Cerebellar nuclear complex (tissue), 1 donor: ENCODE results near the gene GALNT5.
"Not testable (repeated sequence)": the region's sequence is repeated elsewhere in the genome, so short reads cannot be mapped to it uniquely, and the experiment has no call there.

Experiments
- DNase-seq, 2 experiments: peaks; one replicate each; lab custom pipeline; 2025; lab: John Stamatoyannopoulos, UW

The GALNT5 gene

DNA sequence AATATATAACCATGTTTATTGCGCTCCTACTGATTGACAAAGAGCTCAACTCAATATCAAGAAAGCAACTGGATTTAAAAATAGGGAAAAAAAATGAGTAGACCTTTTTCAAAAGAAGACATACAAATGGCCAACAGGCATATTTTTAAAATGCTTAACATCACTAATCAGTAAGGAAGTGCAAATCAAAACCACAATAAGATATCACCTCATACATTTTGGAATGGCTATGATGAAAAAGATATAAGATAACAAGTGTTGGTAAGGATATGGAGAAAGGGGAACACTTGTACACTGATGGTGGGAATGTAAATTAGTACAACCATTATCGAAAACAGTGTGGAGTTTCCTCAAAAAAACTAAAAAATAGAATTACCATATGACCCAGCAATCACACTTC, 5.6 kb upstream of the GALNT5 start:
- DNase-seq: no peak

DNA sequence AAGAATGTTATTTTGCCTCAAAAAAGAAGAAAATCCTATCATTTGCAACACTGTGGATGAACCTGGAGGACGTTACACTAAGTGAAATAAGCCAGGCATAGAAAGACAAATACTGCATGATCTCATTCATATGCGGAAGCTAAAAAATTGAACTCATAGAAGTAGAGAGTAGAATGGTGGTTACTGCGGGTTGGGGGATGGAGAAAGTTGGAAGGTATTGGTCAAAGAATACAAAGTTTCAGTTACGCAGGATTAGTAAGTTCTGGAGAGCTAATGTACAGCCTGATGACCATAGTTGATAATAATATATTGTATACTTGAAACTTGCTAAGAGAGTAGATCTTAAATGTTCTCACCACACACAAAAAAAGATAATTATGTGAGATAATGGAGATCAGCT, 5.0 kb upstream of the GALNT5 start:
- no peak for DNase-seq

DNA sequence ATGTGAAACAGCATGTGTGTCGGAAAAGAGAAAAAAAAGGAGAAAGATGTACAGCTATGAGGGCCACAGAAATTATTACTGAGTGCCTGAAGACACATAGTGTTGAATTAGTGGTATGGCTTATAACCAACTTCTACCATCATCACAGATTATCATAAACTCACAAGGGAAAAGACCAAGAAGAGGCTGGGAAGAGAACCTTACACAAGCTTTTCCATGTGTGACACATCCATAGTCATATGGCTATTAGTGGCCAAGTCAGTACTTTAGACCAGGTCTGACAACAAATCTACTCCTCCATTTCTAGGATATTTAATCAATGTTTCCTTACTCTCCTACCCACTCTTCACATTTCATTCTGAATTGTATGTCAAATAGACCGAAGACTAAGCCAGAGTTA, 3.5 kb upstream of the GALNT5 start:
- DNase-seq: no peak

DNA sequence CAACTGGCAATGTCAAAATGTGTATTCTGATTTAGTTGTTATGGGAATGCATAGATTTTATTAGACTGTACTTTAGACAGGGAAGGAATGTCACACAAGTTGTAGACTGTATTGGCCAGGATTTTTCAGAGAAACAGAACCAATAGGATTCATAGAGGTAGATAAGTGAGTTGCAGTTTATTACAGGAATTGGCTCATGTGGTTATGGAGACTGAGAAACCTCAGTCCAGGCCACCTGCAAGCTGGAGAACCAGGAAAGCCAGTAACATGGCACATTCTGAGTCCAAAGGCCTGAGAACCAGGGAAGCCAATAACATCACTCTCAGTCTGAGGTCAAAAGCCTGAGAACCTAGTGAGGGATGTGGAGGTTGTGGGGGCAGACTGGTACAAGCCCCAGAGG, 1.8 kb upstream of the GALNT5 start:
- DNase-seq: no peak

DNA sequence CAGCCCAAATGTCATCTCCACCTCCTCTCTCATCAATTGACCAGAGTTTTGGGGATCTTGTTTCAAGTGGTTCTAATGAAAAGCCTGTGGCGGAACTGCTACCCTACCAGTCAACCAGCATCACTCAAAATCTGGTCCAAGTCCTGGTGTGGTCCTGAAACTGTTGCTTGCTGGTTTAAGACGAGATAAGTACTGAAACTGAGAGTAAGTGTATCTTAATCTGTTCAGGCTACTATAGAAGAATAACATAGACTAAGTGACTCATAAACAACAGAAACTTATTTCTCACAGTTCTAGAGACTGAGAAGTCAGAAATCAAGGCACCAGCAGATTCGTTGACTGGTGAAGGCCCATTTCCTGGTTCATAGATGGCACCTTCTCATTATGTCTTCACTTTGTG, 879 bp upstream of the GALNT5 start:
- no peak for DNase-seq

DNA sequence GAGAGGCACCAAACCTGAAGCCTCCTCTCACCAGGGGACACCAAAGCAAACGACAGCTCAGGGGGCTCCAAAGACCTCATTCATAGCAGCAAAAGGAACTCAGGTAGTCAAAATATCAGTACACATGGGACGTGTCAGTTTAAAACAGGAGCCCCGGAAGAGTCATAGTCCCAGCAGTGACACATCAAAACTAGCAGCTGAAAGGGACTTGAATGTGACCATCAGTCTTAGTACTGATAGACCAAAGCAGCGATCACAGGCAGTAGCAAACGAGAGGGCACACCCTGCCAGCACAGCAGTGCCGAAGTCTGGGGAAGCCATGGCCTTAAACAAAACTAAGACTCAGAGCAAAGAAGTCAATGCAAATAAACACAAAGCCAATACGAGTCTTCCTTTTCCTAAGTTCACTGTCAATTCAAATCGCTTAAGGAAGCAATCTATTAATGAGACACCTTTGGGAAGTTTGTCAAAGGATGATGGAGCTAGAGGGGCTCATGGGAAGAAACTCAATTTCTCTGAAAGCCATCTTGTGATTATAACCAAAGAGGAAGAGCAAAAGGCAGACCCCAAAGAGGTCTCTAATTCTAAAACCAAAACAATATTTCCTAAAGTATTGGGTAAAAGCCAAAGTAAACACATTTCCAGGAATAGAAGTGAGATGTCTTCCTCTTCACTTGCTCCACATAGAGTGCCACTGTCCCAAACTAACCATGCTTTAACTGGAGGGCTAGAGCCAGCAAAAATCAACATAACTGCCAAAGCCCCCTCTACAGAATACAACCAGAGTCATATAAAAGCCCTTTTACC, 1.2 kb downstream of the GALNT5 start:
- peak in 1 of 2 experiments; percentile 50 for DNase-seq

DNA sequence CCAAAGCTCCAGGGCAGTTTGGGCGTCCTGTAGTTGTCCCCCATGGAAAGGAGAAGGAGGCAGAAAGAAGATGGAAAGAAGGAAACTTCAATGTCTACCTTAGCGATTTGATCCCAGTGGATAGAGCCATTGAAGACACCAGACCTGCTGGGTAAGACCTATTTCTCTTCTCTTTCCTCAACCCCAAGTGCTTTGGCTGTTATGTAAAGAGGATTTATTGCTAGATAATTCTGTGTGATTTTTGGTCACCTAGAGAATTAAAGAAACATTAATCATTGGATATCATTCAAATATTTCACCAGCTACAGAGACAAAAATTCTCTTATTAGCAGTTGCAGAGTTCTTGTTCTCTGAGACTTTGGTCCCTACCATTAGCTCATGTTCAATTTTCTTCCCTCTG, 1.9 kb downstream of the GALNT5 start:
- DNase-seq: no peak

DNA sequence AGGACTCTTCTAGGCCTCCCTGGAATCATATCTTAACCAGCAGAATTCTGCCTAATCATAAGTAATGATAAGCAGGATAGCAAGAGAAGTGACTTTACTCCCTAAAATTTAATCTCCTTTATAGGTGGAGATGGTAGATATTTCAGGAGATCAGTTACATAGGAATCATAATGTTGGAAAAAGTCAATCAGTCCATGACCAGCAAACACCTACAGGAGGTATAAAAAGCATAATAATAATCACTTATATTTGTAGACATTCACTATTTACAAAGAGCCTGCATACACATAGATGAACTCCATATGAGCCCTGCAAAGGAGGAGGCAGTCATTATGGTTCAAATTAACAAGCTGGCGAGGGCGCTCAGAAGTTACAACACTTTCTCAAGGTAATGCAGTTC, 2.5 kb downstream of the GALNT5 start:
- DNase-seq: no peak

DNA sequence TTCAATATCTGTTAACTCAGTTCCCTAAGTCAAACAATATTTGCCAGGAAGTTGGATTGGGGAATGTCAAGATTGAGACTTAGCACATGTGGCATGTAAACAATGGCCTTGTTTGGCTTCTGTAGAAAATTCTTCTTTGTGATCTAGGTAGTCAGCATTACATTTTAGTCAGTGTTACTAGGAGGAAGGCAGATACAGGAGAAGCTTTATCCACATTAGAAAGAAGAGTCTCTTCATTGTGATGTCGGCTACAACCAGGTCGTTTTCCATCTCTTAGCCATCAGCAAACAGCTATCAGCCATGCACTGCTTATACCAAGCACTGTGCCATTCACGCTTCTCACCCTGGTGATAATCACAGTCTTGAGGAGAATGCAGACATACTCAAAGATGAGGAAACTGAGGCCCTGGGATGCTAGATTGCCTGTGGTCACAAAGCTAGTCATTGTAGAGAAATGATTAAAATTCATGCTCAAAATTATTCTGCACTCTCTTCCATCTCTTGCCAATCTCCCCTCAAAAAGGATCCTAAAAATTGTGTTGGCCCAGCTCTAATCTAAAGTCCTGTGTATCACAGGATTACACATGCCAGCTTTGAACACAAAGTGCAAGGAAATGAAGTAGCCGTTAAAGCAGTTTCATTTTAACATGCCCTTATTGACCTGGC, 3.2 kb downstream of the GALNT5 start:
- DNase-seq: no peak

DNA sequence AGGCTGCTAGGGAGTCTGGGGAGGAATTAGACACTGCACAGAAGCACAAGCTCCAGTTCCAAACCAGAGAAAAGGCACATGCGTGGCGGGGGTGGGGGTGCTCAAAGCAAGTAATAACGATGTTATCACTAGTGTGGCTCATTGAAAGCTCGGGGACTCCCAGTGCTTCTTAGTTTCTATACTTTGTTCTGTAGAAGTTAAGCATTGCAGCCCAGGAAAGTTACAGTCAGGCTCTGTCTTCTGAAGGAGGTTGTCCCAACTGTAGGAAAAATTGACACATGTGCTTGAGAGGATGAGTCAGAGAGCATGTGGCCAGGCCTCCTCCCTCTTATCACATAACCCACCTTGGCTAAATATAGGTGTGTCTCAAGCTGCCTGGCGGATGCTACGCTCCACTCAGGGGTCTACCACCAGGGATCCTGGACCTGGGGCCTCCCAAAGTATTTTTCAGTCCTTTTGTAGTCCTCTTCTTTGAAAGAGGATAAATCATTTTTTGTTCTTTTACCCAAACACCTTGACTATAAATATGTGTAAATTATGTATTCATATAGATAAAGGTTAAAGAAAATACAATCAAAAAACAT, 3.8 kb downstream of the GALNT5 start:
- no peak for DNase-seq

DNA sequence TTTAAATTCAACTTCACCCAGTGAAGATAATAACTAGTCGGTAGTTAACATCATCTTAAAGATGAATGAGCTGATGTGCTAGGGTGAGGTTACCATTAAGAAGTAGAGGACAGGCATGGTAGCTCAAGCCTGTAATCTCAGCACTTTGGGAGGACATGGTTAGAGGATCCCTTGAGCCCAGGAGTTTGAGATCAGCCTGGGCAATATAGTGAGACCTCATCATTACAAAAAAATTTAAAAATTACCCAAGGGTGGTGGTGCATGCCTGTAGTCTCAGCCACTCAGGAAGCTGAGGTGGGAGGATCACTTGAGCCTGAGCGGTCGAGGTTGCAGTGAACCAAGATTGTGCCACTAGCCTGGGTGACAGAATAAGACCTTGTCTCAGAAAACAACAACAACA, 4.7 kb downstream of the GALNT5 start:
- no peak for DNase-seq

DNA sequence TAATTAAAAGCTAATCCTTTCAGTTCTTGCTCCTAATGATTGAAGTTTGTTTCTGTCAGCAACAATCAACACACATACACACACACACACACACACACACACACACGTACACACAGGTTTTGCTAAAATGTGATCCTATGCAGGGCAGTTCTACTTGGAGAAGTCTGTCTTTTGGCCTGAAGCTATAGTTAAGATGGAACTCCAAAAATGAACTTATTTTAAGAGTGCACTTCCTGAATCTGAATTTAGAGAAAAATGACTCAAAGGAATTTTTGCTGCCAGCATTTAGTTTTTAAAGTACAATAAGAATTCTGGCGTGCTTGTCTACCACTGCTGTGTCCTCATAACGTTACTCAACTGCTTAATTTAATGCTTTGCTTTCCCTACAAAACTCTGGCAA, 6.6 kb downstream of the GALNT5 start:
- no peak for DNase-seq

DNA sequence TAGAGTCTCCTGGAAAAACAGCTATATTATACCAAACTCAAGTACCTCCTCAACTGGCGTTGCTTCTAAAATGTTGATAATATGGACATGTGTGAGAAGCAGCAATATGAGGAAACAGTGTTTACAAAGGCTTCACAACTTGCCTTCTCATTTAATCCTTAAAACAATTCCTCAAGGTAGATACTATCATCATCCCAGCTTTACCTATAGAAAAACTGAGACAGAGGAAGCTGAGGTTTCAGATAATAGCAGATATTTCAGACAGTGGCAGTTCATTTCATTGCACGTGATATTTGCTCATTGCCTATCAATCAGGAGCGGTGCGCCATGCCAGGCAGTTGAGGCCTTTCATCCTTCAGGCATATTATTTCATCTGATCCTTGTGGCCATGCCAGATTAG, 8.3 kb downstream of the GALNT5 start:
- no peak for DNase-seq

DNA sequence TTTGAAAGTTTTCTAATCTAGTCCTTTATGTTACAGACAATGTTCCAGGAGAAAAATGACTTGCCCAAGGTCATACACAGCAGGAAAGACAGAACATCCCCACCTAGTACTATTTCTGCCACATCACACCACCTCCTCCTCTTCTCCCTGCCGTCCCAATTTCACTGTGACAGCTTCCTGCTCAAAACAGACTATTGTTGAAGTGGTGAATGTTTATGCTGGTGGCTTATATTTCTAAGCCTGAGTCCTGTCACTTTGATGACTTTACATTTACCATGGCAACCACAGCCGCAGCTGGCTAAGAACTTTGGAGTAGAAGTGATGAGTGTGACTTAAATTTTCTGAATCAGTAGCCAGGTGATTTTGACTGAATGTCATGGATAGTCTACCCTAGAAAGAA, 10.0 kb downstream of the GALNT5 start:
- no peak for DNase-seq

DNA sequence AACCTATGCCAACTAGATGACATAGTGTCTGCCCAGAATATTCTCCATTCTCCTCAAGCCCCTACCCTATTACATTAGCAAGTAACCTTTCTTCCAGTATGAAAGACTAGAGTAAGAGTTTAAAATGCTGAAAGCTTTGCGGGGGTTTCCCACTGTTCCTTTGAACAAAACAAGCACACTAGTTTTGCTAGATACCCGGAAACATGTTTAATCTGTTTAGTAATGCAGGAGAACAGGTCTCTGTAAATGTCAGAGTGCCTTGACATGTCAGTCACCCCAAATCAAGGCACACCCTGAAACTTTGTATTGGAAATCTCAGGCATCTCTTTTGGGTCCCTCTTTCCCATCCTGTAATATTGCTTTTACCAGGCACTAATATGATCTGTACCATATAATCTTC, 11.6 kb downstream of the GALNT5 start:
- DNase-seq: no peak

DNA sequence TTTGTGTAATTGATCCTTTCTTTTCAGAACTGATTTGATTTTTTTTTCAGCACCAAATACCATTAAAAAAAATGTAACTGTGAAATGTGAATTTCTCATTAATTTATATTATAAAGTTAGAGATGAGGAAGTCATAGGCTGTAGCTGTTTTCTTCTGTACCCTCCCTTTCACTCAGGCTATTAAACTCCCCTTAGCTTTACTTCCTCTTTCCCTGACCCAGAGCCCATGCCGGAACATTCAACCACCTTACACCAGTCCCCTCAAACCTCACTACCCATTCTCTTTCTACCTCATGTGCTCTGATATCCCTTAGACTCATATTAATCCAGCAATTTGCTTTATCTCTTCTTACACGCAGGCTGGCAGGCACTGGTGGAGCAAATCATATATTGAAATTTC, 12.4 kb downstream of the GALNT5 start:
- no peak for DNase-seq

DNA sequence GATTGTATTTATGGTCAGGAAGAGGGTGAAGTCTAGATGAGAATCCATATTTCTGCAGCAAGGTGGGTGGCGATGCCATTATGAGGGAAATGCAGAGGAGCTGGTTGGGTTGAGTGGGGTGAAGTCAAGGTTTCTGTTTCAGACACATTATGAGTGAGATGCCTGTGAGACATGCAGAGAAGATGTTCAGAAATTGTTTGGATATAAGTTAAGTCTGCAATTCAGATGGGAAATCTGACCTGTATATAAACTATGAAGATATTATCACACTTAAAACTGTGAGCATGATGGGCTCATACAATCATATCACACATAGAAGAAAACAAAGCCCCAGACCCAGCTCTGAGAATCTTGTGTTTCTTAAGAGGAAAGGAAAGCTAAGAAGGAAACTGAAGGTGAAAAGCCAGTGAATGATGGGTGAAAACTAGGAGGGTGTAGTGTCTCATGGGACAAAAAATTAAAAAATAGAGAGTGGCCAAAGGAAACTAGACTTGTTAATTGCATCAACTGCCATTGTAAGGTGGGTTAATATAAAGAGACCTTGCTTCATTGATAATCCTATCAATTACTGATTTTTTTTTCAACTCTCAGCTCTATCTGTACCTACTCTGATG, 14.2 kb downstream of the GALNT5 start:
- no peak for DNase-seq

DNA sequence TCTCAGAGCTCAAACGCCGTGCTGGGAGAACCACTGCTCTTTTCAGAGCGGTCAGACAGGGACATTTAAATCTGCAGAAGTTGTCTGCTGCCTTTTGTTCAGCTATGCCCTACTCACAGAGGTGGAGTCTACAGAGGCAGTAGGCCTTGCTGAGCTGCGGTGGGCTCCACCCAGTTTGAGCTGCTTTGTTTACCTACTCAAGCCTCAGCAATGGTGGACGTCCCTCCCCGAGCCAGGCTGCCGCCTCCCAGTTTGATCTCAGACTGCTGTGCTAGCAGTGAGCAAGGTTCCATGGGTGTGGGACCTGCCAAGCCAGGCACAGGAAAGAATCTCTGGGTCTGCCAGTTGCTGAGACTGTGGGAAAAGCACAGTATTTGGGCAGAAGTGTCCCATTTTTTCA, 21.8 kb downstream of the GALNT5 start:
- not testable (repeated sequence) for DNase-seq

DNA sequence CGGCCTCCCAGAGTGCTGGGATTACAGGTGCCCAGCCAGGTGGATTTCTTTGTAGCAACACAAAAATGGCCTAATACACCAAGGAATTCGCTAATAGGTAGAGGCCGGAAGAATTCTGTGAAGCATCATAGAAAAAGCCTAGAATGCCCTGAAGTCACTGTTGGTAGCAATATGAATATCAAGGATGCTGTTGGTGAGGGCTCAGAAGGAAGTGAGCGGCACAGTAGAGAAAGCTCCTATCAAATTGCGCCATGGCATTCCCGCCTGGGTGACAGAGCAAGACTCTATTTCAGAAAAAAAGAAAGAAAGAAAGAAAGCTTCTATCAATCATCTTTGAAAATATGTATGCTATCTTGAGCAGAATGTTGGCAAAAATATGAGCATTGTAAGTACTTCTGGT, 23.8 kb downstream of the GALNT5 start:
- DNase-seq: no peak

DNA sequence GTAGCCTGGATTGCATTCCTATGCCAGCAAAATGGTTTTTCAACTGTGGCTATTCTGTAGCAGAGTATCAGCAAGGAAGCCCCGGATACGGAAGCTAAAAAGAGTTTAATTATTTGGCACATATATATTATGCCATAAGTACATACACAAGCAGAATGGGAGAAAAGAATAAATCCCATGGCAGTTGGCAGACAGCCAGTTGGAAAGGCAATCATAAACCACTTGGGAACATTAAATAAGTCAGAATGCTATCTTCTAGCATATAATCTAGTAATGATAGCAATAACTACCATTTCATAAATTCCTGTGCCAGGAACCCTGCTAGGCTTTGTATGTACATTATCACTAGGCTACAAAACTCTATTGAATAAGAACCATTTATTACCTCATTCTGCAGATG, 26.0 kb downstream of the GALNT5 start:
- DNase-seq: no peak

DNA sequence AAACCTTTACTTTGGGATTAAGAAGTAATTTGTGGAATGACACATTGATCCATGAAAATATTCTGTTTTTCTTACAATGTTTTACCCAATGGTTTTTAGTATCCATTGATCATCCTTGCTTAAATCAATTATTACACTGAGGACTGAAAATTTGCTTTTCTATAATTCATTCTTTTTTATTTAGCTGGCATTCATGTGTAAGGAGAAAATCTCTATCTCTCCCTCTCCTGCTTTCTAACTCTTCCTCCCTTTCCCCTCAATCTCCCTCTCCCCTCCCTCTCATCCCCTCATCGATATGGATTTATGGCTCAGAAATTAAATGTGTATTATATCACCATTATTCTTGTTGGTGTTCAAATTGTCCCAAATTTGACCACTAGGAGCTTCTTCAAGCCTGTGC, 29.7 kb downstream of the GALNT5 start:
- DNase-seq: no peak

DNA sequence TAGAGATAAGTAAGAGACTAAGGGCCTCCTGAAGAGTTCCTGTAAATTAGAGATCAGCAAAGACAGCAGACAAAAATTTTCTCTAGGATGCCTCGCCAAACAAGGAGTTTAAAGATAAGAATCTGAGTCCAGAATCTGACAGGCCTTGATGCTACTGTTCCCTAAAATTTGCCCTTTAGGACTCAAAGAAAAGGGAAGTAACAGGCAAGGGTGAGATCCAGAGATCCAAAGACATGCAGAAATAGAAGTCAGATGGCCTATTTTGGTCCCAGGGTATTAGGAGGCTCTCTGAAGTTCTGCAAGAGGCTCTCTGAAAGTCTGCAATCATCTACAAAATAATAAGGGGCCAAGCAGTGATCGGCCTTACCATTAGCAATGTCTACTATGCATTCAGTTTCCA, 33.0 kb downstream of the GALNT5 start:
- no peak for DNase-seq

DNA sequence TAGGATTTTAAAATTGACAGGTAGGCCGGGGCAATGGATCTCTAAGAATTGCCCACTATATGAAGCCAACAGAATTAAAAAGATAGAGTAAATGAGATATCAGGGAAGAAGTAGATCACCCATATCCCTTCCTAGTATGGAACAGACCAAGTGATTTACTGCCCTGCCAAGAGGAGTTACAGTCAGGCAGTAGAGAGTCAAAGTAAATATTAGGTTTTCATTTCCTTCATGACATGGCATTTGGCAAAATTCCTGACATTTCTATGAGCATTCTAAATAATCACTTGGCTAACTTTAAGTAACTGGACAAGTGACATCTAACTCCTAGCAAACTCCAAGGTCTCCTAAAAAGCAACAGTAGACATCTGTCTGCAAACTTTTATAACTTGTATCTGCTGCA, 33.5 kb downstream of the GALNT5 start:
- DNase-seq: no peak
